Activated CD4-positive, alpha-beta T cell treated with anti-CD3 and anti-CD28 coated beads, Interleukin-2, amount 50 U/mL, for 16 hours (primary cell): ENCODE measurements around the gene TSPAN14.

Experiments used
- DNase-seq: peaks from one replicate; pipeline ENCODE4 v3.0.0-alpha.2; 2020

Gene TSPAN14

GRCh38 chr10:80425901-80426300 lies 28.2 kb upstream of the TSPAN14 start:
- no peak for DNase-seq

GRCh38 chr10:80427541-80427940 lies 26.6 kb upstream of the TSPAN14 start:
- no peak for DNase-seq

DNA sequence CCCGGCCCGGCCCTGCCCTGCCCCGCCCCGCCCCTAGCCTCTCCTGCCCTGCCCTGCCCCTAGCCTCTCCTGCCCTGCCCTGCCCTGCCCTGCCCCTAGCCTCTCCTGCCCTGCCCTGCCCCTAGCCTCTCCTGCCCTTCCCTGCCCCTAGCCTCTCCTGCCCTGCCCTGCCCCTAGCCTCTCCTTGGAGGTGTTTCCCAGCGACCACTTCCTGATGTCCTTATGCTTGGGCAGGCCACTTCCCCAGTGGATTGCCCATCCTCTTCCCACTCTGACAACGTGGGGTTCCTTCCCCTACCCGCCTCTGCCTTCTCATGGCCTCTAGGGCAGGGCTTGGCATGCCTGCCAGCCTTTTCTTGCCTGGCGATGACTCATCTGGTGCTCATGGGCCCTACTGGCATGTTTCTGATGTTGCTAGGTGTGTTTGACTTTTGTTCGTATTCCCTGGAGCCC lies 24.6 kb upstream of the TSPAN14 start:
- no peak for DNase-seq

GRCh38 chr10:80433134-80433533 lies 21.0 kb upstream of the TSPAN14 start:
- DNase-seq = no peak

DNA sequence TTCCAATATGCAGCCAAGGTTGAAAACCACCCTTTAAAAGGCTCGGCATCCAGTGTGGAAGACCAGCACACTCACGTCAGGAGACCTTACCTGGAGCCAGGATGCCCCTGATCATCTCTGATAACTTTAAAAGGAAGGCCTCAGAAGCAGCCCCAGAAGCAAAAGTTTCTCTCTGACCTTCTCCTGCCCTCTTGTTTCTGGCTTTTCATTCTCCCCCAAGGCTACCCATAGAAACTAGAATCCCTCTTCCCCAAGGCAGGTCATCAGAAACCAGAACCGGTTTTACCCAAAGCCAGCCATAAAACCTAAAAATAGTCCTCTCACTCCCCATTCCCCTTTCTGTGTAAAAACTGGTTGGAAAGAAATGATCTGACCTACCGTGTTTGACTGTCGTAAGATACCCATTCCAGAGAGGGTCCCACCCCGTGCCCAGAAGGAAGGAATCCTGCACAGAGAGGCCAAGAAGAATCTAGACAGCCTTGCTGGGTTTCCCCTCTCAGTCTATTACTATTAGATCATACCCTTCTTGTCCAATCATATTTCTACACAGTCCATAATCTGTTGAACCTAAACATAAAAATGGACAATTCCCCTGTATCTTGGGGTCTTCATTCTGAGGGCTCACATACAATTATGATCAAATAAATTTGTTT lies 17.5 kb upstream of the TSPAN14 start:
- DNase-seq = no peak

DNA sequence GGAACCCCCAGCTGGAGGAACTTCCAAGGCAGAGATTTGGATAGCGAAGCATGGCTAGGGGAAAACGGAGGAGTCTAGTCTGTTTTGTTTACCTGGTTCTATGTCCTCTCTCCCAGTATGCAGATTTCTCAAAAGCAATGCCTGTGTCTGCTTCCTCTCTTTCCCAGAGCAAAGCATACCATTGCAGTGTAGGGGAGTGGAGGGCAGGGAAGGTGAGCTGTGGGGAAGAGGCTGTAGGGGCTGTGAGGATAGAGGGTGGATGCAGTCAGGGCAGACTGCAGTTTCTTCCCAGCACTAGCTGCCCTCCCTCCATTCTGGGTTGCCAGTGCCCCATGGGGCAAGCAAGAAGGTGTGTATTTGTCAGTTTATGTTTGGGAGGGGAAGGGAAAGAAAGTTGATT lies 16.9 kb upstream of the TSPAN14 start:
- no peak for DNase-seq

DNA sequence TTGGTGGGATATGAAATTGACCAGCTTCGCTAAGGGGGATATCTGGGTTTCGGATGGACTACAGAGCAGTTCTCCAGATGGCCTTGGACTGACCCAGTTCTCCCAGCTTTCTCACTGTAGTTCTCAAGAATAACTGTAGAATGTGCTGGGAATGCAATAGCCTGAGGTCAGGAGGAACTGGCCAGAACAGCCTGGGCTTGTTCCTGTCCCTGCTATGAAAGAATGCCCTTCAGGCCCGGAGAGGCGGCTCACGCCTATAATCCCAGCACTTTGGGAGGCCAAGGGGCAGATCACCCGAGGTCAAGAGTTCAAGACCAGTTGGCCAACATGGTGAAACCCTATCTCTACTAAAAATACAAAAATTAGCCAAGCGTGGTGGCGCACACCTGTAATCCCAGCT lies 12.3 kb upstream of the TSPAN14 start:
- no peak for DNase-seq

DNA sequence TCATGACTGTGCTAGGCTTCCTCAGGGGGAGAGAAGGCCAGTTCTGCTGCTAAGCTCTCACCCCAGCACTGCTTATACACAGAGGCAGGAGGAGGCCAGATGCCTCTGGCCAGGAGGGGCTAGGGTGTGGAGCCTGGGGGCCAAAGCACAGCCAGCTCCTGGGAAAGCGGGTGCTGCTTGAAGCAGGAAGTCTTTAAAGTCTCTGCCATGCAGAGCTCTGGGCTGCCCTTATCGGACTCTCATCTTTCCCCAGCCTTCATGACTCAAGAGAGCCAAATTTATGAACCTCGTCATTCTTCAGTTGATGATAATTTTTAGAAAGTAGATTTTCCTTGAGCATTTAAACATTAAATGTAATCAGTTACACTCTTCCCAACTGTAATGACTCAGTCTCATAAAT lies 11.2 kb upstream of the TSPAN14 start:
- DNase-seq = no peak

DNA sequence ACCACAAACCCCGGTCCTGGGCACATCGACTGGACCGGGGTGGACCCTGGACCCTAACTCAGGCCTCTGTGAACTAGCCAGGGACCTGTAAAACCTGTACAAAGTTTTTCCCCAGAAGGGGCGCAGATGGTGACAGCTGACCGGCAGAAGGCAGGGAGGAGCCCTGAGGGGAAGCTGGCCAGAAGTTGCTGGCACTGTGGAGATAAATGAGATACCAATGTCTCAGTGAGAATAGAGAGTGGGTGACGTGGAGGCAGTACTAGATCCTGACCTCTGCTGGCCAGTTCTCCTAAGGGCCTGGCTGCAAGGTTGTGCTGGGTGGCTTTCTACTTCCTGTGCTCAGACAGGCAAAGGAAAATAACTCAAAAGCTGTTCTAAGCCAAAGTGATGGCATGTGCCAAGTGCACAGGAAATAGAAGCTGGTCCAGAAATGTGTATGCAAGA lies 10.6 kb upstream of the TSPAN14 start:
- no peak for DNase-seq

GRCh38 chr10:80444124-80444523 lies 10.0 kb upstream of the TSPAN14 start:
- DNase-seq = no peak

DNA sequence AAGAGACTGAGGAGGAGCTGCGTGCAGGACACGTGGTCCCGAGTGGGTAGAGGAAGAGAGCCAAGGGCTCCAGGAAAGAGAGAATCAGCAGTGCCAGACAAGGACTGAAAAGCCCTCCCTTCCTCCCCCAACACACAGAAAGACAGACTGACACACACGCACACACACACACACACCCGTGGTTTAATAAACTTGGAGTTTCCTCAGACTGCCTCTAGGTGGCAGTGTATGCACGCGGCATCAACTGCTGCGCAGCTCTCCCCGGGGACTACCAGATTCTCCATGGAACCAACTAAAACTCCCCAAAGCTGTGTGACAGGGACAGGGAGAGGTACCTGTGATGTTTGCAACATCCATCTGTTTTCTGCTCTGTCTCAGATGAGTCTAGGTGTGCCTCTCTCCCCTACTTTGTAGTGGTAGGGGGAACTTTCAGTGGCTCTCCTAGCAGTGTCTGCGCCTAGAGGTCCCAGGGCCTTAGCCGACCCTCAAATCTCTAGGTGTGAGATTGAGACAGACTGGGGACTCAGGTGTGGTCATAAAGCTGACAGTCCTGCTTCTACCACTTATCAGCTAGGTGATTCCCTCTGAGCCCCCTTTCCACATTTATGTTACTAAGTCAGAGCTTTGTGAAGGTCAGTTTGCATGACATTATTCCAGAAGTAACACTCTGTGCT lies 9.3 kb upstream of the TSPAN14 start:
- peak; percentile 58 for DNase-seq

- no peak for DNase-seq
These were observed 6.5 kb upstream of the TSPAN14 start for GRCh38 chr10:80447436-80448190.

DNA sequence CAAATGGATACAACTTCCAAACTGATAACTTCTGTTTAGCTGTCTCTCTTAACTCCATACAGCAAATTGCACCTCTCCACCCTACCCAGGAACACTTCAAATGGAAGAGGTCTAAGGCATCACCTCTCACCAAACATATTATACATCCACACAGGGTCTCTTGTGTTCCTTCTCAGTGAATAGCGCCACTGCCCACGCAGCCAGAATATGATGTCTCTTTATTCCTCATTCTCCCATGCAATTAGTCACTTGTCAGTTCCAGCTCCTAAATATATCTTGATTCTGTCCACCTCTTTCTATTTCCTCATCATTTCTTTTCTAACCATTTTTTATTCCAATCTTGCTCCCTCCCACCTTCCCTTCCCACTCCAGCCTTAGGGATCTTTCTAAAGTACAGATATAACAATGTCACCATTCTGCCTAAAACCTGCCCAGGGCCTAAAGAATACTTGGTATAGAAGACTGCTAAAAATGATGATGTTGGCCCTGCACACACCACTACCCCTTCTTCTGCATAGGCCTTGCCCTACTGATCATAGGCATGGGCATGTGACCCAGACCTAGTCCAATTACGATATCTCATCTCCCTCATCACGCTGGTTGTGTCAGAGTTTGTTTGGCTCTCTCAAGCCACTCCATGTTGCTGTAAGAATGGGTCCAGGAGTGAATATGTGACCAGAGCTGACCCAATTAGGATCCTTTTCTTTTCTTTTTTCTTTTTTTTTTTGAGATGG lies 5.7 kb upstream of the TSPAN14 start:
- no peak for DNase-seq

GRCh38 chr10:80449520-80449919 lies 4.6 kb upstream of the TSPAN14 start:
- DNase-seq = no peak

DNA sequence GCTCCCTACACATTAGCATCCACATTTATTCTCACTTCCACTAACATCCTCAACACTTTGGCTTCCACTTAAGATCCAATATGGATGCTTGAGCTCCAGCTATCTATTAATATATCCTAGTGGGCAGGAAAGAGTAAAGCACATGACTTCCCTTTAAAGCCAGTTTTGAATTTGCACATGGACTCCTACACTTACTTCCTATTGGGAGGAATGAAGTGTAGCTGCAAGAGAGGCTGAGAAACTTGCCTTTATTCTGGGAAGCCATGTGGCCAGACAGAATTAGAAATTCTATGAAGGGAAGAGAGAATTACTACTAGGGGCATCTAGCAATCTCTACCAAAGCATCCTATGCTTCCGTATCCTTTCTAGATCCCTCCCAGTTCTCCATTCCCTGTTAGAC lies 3.0 kb upstream of the TSPAN14 start:
- no peak for DNase-seq

DNA sequence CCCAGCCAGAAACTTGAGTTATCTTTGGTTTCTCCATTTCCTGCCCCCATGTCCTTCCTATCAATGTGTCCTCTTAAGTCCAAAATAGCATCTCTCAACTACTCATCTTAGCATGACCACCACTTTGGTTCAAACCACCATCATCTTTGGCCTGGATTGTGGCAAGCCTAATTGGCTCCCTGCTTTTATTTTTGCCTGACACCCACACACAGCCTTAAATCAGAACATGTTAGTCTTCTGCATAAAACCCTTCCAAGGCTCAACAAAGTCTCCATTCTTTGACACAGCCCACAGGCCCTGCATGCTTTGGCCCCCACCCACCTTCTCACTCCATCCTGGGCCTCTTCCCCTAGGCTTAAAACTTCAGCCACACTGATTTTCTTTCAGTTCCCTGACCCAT lies 2.0 kb upstream of the TSPAN14 start:
- DNase-seq = no peak

DNA sequence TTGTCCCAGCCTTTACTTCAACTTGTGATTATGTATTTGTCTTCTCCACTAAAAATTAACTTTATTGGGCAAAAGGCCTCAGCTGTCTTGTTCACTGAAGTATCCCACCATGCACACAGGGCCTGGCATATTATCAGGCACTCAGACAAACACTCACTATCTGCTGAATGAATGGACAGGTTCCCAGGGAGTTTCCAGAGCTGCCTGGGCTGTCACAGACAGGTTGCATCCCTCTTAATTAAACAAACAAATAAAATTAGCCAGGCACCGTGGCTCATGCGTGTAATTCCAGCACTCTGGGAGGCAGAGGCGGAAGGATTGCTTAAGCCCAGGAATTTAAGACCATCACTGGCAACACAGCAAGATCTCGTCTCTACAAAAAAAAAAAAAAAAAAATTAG lies 1.5 kb upstream of the TSPAN14 start:
- no peak for DNase-seq

- DNase-seq = no peak
These were observed 861 bp upstream of the TSPAN14 start for GRCh38 chr10:80453056-80453841.

GRCh38 chr10:80454513-80455460 lies 677 bp downstream of the TSPAN14 start:
- DNase-seq = no peak

DNA sequence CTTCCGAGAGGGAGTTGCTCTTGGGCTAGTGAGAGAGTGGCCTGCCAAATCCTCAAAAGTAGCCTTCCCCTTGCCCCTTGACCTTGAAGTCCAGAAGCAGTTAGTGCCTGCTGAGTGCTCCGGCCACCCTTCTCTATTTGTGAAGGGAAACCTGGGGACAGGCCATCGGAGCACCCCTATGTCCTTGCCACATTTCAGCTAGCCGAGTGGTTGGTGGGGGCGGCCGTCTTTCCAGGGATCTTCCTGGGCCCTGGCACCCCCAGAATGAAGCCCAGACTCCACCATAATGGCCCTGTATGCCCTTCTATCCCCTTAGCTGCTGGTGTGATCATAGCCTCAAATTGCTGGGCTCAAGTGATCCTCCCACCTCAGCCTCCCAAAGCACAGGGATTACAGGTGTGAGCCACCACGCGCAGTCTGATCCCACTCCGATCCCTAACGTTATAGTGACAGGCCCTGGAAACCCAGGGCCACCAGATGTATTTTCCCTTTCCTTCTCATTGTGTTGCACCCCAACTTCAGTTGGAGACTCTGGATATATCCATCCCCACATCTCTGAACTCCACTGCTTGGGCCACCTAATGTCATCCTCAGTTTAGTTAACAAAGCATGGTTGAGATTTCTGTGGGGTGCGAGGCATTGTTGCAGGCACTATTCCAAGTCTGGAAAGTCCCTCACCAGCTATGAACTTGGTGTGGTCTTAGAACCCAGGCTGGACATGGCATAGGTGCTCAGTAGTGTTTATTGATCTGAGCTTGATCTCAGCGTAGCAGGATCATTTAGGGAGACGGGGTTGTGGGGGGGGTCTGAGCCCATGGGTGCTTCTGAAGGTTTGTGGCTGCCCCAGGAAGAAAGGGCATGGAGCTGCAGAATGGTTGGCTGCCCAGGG lies 1.6 kb downstream of the TSPAN14 start:
- no peak for DNase-seq
